Activated naive CD4-positive, alpha-beta T cell treated with anti-CD3 and anti-CD28 coated beads for 36 hours (primary cell): ENCODE data around the gene MATN4. TPM values are rescaled to one million over a fixed set of nuclear protein-coding genes. Genes with fewer than 3 reads are reported as not detected.

ENCODE experiments used
- CTCF ChIA-PET: fragments of 350-600 bp; sonication (Branson Sonifier 250); formaldehyde crosslinking; loops from one replicate; lab custom pipeline; 2021; ENCODE audit warnings: antibody characterized with exemption; lab: Charles Lee
- DNase-seq: peaks from one replicate; pipeline ENCODE4 v3.0.0-alpha.2; 2020
- H3K27ac Mint-ChIP-seq: one replicate; pipeline ENCODE4 v1.8.0; 2021; ENCODE audit warnings: mild to moderate bottlenecking, mixed read lengths
- H3K27me3 Mint-ChIP-seq: one replicate; pipeline ENCODE4 v1.8.0; 2021; ENCODE audit warnings: low read depth, mixed read lengths
- H3K36me3 Mint-ChIP-seq: one replicate; pipeline ENCODE4 v1.8.0; 2021; ENCODE audit warnings: low read depth, mixed read lengths
- H3K4me1 Mint-ChIP-seq: one replicate; pipeline ENCODE4 v1.8.0; 2021; ENCODE audit warnings: low read depth, mixed read lengths
- H3K4me3 Mint-ChIP-seq: one replicate; pipeline ENCODE4 v1.8.0; 2021; ENCODE audit warnings: mild to moderate bottlenecking, moderate library complexity, mixed read lengths
- H3K9me3 Mint-ChIP-seq: one replicate; pipeline ENCODE4 v1.8.0; 2021; ENCODE audit warnings: mixed read lengths
- intact Hi-C: fragments of 100-400 bp; cut with micrococcal nuclease; formaldehyde crosslinking; loops from one replicate; pipeline ENCODE4 v1.15.1; 2023
- total RNA-seq, 2 experiments: library from RNA; stranded (reverse); gene quantifications; one replicate each; pipeline ENCODE4 v1.2.3, GENCODE V29; 2021

The MATN4 gene
- total RNA-seq, 2 experiments from 2014 or later = 1.0 to 1.5 TPM

- peak overlapping the region; percentile 80 for H3K4me3 Mint-ChIP-seq
- DNase-seq = no peak
- H3K27ac Mint-ChIP-seq = no peak overlapping the region
- no peaks in the 10 kb centered on the region for H3K9me3 Mint-ChIP-seq
- CTCF ChIA-PET = interaction anchor here (0.8 to 3.2 kb wide), 8 partner anchors 14 to 424 kb away, joined by 3 to 20 read pairs (median 4); partner anchors contain the start of gene SYS1
- H3K4me1 Mint-ChIP-seq = peaks cover 38% of the 10 kb centered on the region
- no peaks in the 10 kb centered on the region for H3K27me3 Mint-ChIP-seq
- intact Hi-C loops = loop anchor here (1.0 kb wide), 1 partner anchor 8 kb away; no protein-coding TSS in a partner anchor
- H3K36me3 Mint-ChIP-seq = peaks cover 5% of the 10 kb centered on the region
Observed at GRCh38 chr20:45346851-45347250, 38.8 kb upstream of the MATN4 start.

- Mint-ChIP-seq H3K9me3 (no peaks in the 10 kb centered on the region), H3K4me1 (peaks cover 38% of the 10 kb centered on the region), H3K27me3 (no peaks in the 10 kb centered on the region), H3K4me3 (peak overlapping the region; percentile 80), H3K36me3 (peaks cover 5% of the 10 kb centered on the region), H3K27ac (no peak overlapping the region)
- intact Hi-C loops = loop anchor here (1.0 kb wide), 1 partner anchor 9 kb away; no protein-coding TSS in a partner anchor
- DNase-seq = peak; percentile 43
- CTCF ChIA-PET = interaction anchor here (1.9 to 3.2 kb wide), 4 partner anchors 16 to 91 kb away, joined by 4 to 20 read pairs (median 13); partner anchors contain the start of gene SYS1
Observed at GRCh38 chr20:45346291-45346718, 38.2 kb upstream of the MATN4 start.

- Mint-ChIP-seq H3K27ac (peak overlapping the region; percentile 46), H3K4me1 (peaks cover 38% of the 10 kb centered on the region), H3K36me3 (peaks cover 5% of the 10 kb centered on the region), H3K27me3 (no peaks in the 10 kb centered on the region), H3K4me3 (no peak overlapping the region), H3K9me3 (no peaks in the 10 kb centered on the region)
- intact Hi-C loops = no loop called here
- no peak for DNase-seq
- CTCF ChIA-PET = no interaction called here
Observed at GRCh38 chr20:45345104-45345936, 37.2 kb upstream of the MATN4 start.

- no peak overlapping the region for H3K4me3 Mint-ChIP-seq
- DNase-seq = peak; percentile 37
- CTCF ChIA-PET = interaction anchor here (0.7 kb wide), 1 partner anchor 93 kb away, joined by 3 read pairs; no protein-coding TSS in a partner anchor
Observed at GRCh38 chr20:45344168-45344860, 36.2 kb upstream of the MATN4 start.

GRCh38 chr20:45343532-45344167 is 35.6 kb upstream of the MATN4 start:
- intact Hi-C loops = no loop called here
- no peak overlapping the region for H3K27ac Mint-ChIP-seq
- CTCF ChIA-PET = interaction anchor here (0.7 kb wide), 1 partner anchor 94 kb away, joined by 3 read pairs; no protein-coding TSS in a partner anchor
- H3K4me1 Mint-ChIP-seq = peaks cover 35% of the 10 kb centered on the region
- no peak overlapping the region for H3K4me3 Mint-ChIP-seq
- H3K36me3 Mint-ChIP-seq = peaks cover 6% of the 10 kb centered on the region
- H3K9me3 Mint-ChIP-seq = no peaks in the 10 kb centered on the region
- no peak for DNase-seq
- H3K27me3 Mint-ChIP-seq = no peaks in the 10 kb centered on the region

More at GRCh38 chr20:45344168-45344860, 36.2 kb upstream of the MATN4 start:
- H3K9me3 Mint-ChIP-seq = no peaks in the 10 kb centered on the region
- H3K27ac Mint-ChIP-seq = no peak overlapping the region
- H3K27me3 Mint-ChIP-seq = no peaks in the 10 kb centered on the region
- peaks cover 5% of the 10 kb centered on the region for H3K36me3 Mint-ChIP-seq
- intact Hi-C loops = no loop called here
- peaks cover 36% of the 10 kb centered on the region for H3K4me1 Mint-ChIP-seq

GRCh38 chr20:45342855-45343531 is 34.9 kb upstream of the MATN4 start:
- CTCF ChIA-PET = no interaction called here
- peaks cover 32% of the 10 kb centered on the region for H3K4me1 Mint-ChIP-seq
- no peak overlapping the region for H3K27ac Mint-ChIP-seq
- H3K9me3 Mint-ChIP-seq = no peaks in the 10 kb centered on the region
- no peaks in the 10 kb centered on the region for H3K27me3 Mint-ChIP-seq
- intact Hi-C loops = no loop called here
- peaks cover 6% of the 10 kb centered on the region for H3K36me3 Mint-ChIP-seq
- DNase-seq = no peak
- no peak overlapping the region for H3K4me3 Mint-ChIP-seq

GRCh38 chr20:45341939-45342854 is 34.1 kb upstream of the MATN4 start:
- no peak overlapping the region for H3K4me3 Mint-ChIP-seq
- peaks cover 6% of the 10 kb centered on the region for H3K36me3 Mint-ChIP-seq
- H3K27me3 Mint-ChIP-seq = no peaks in the 10 kb centered on the region
- H3K27ac Mint-ChIP-seq = no peak overlapping the region
- intact Hi-C loops = no loop called here
- H3K9me3 Mint-ChIP-seq = no peaks in the 10 kb centered on the region
- no peak for DNase-seq
- CTCF ChIA-PET = interaction anchor here (0.5 to 1.3 kb wide), 2 partner anchors 25 to 30 kb away, joined by 3 to 6 read pairs; no protein-coding TSS in a partner anchor
- H3K4me1 Mint-ChIP-seq = peaks cover 26% of the 10 kb centered on the region

GRCh38 chr20:45341579-45341938 is 33.5 kb upstream of the MATN4 start:
- intact Hi-C loops = no loop called here
- Mint-ChIP-seq H3K4me3 (no peak overlapping the region), H3K4me1 (peaks cover 20% of the 10 kb centered on the region), H3K9me3 (no peaks in the 10 kb centered on the region), H3K36me3 (peaks cover 5% of the 10 kb centered on the region), H3K27ac (no peak overlapping the region), H3K27me3 (no peaks in the 10 kb centered on the region)
- CTCF ChIA-PET = interaction anchor here (0.5 to 1.3 kb wide), 3 partner anchors 25 to 48 kb away, joined by 3 to 6 read pairs (median 3); no protein-coding TSS in a partner anchor
- DNase-seq = no peak

GRCh38 chr20:45340951-45341350 is 32.9 kb upstream of the MATN4 start:
- H3K36me3 Mint-ChIP-seq = peaks cover 4% of the 10 kb centered on the region
- no peaks in the 10 kb centered on the region for H3K27me3 Mint-ChIP-seq
- no peak overlapping the region for H3K27ac Mint-ChIP-seq
- H3K4me3 Mint-ChIP-seq = no peak overlapping the region
- CTCF ChIA-PET = interaction anchor here (0.6 to 1.6 kb wide), 4 partner anchors 22 to 245 kb away, joined by 3 to 6 read pairs (median 3); partner anchors contain the start of gene SYS1
- intact Hi-C loops = no loop called here
- H3K9me3 Mint-ChIP-seq = no peaks in the 10 kb centered on the region
- no peak for DNase-seq
- H3K4me1 Mint-ChIP-seq = peaks cover 14% of the 10 kb centered on the region

- no peak for DNase-seq
- CTCF ChIA-PET = interaction anchor here (0.6 to 1.6 kb wide), 3 partner anchors 22 to 245 kb away, joined by 3 to 6 read pairs (median 3); partner anchors contain the start of gene SYS1
- no peaks in the 10 kb centered on the region for H3K9me3 Mint-ChIP-seq
- peaks cover 8% of the 10 kb centered on the region for H3K36me3 Mint-ChIP-seq
- no peak overlapping the region for H3K27ac Mint-ChIP-seq
- intact Hi-C loops = no loop called here
- no peaks in the 10 kb centered on the region for H3K27me3 Mint-ChIP-seq
- H3K4me1 Mint-ChIP-seq = peaks cover 8% of the 10 kb centered on the region
- no peak overlapping the region for H3K4me3 Mint-ChIP-seq
Observed at GRCh38 chr20:45340236-45340847, 32.2 kb upstream of the MATN4 start.
